ENCODE data around the gene RASGRF2. TPM values are rescaled to one million over a fixed set of nuclear protein-coding genes. Genes with fewer than 3 reads are reported as not detected.

Gene RASGRF2
- total RNA-seq, 1 donor from 2014 or later = 4.8 TPM

- intact Hi-C loops (cut with micrococcal nuclease) = no loop called here
- no peak for TF ChIP-seq CTCF (IDR thresholded peaks at IDR 0.05; ENCODE audit: borderline replicate concordance)
These were observed 244.0 kb downstream of the RASGRF2 start for GRCh38 chr5:81204205-81204604.

GRCh38 chr5:81205058-81205457, 244.9 kb downstream of the RASGRF2 start:
- H3K36me3 ChIP-seq = no peaks in the 10 kb centered on the region
- no peak overlapping the region for H3K4me3 ChIP-seq

More at GRCh38 chr5:81204205-81204604, 244.0 kb downstream of the RASGRF2 start:
- Histone ChIP-seq H3K4me1 (peaks cover 3% of the 10 kb centered on the region), H3K27ac (replicated peaks) (no peak overlapping the region), H3K36me3 (no peaks in the 10 kb centered on the region), H3K9me3 (replicated peaks) (no peaks in the 10 kb centered on the region), H3K27me3 (ENCODE audit: low read depth) (no peaks in the 10 kb centered on the region), H3K4me3 (no peak overlapping the region)
- DNase-seq = no peak

GRCh38 chr5:81207009-81207408, 246.8 kb downstream of the RASGRF2 start:
- H3K4me1 ChIP-seq = peaks cover 3% of the 10 kb centered on the region
- no peak for TF ChIP-seq CTCF (IDR thresholded peaks at IDR 0.05; ENCODE audit: borderline replicate concordance)
- no peak overlapping the region for H3K4me3 ChIP-seq
- H3K27ac ChIP-seq (replicated peaks) = no peak overlapping the region
- no peaks in the 10 kb centered on the region for H3K9me3 ChIP-seq (replicated peaks)
- H3K27me3 ChIP-seq (ENCODE audit: low read depth) = no peaks in the 10 kb centered on the region
- no peaks in the 10 kb centered on the region for H3K36me3 ChIP-seq
- no peak for DNase-seq
- intact Hi-C loops (cut with micrococcal nuclease) = no loop called here

More at GRCh38 chr5:81205058-81205457, 244.9 kb downstream of the RASGRF2 start:
- Histone ChIP-seq H3K4me1 (peaks cover 3% of the 10 kb centered on the region), H3K9me3 (replicated peaks) (no peaks in the 10 kb centered on the region), H3K27me3 (ENCODE audit: low read depth) (no peaks in the 10 kb centered on the region), H3K27ac (replicated peaks) (no peak overlapping the region)
- intact Hi-C loops (cut with micrococcal nuclease) = no loop called here
- no peak for DNase-seq
- no peak for TF ChIP-seq CTCF (IDR thresholded peaks at IDR 0.05; ENCODE audit: borderline replicate concordance)

GRCh38 chr5:81208904-81209303, 248.7 kb downstream of the RASGRF2 start:
- no peak for DNase-seq
- TF ChIP-seq CTCF (IDR thresholded peaks at IDR 0.05; ENCODE audit: borderline replicate concordance) = no peak
- no peaks in the 10 kb centered on the region for H3K36me3 ChIP-seq
- H3K4me3 ChIP-seq = no peak overlapping the region
- H3K4me1 ChIP-seq = no peaks in the 10 kb centered on the region
- no peaks in the 10 kb centered on the region for H3K9me3 ChIP-seq (replicated peaks)
- no peaks in the 10 kb centered on the region for H3K27me3 ChIP-seq (ENCODE audit: low read depth)
- H3K27ac ChIP-seq (replicated peaks) = no peak overlapping the region
- intact Hi-C loops (cut with micrococcal nuclease) = no loop called here

GRCh38 chr5:81209386-81209785, 249.2 kb downstream of the RASGRF2 start:
- no peak for DNase-seq
- TF ChIP-seq CTCF (IDR thresholded peaks at IDR 0.05; ENCODE audit: borderline replicate concordance) = no peak
- H3K9me3 ChIP-seq (replicated peaks) = no peaks in the 10 kb centered on the region
- no peaks in the 10 kb centered on the region for H3K36me3 ChIP-seq
- H3K27ac ChIP-seq (replicated peaks) = no peak overlapping the region
- no peaks in the 10 kb centered on the region for H3K27me3 ChIP-seq (ENCODE audit: low read depth)
- no peaks in the 10 kb centered on the region for H3K4me1 ChIP-seq
- intact Hi-C loops (cut with micrococcal nuclease) = no loop called here
- H3K4me3 ChIP-seq = no peak overlapping the region
